AG04449 (cell line): ENCODE results near the gene CDK1.
"Not testable (repeated sequence)": the region's sequence is repeated elsewhere in the genome, so short reads cannot be mapped to it uniquely, and the experiment has no call there.

Experiments used
- CTCF ChIA-PET: fragments of 350-600 bp; formaldehyde crosslinking; extraction: SDS; loops from one replicate; lab custom pipeline; 2021; ENCODE audit warnings: antibody characterized with exemption; lab: Yijun Ruan, JAX
- POLR2A ChIA-PET: fragments of 400-600, 350-600 bp; formaldehyde crosslinking; extraction: SDS; loops from one replicate; lab custom pipeline; 2020; ENCODE audit warnings: antibody characterized with exemption, inconsistent platforms; lab: Yijun Ruan, JAX
- DNase-seq: peaks from one replicate; pipeline ENCODE4 v3.0.0-alpha.2; 2010; ENCODE audit warnings: low read depth, low spot score
- H3K4me3 ChIP-seq: 2 replicates; pipeline ENCODE4 v1.5.1; 2011; ENCODE audit warnings: low read depth, mild to moderate bottlenecking, control low read depth, low read length
- CTCF ChIP-seq: IDR thresholded peaks from one replicate; pipeline ENCODE4 v1.5.1; 2011; ENCODE audit warnings: mild to moderate bottlenecking, moderate library complexity, low read length, control low read depth, inconsistent platforms; ENCODE audit not compliant: insufficient read depth; ENCODE audit errors: missing control alignments

Gene CDK1

GRCh38 chr10:60828489-60828852 is 50.2 kb downstream of the CDK1 start:
- no peak for TF ChIP-seq CTCF
- POLR2A ChIA-PET, result no interaction called here
- no peak for DNase-seq
- no peak overlapping the region for H3K4me3 ChIP-seq
- CTCF ChIA-PET, result interaction anchor here (0.9 to 4.2 kb wide), 3 partner anchors 9 to 49 kb away, joined by 3 to 19 read pairs (median 3); no protein-coding TSS in a partner anchor

- POLR2A ChIA-PET, H3K4me3 ChIP-seq, DNase-seq: not testable (repeated sequence)
- CTCF ChIA-PET, result interaction anchor here (1.4 kb wide), 1 partner anchor 9 kb away, joined by 3 read pairs; no protein-coding TSS in a partner anchor
These were observed 53.9 kb downstream of the CDK1 start for GRCh38 chr10:60832136-60832535.

- TF ChIP-seq CTCF, result no peak
- CTCF ChIA-PET, result interaction anchor here (1.0 to 1.1 kb wide), 2 partner anchors 10 to 14 kb away, joined by 3 to 4 read pairs; no protein-coding TSS in a partner anchor
- POLR2A ChIA-PET, result no interaction called here
These were observed 56.1 kb downstream of the CDK1 start for GRCh38 chr10:60834401-60834800.

GRCh38 chr10:60835049-60835448 is 56.8 kb downstream of the CDK1 start:
- POLR2A ChIA-PET, result no interaction called here
- TF ChIP-seq CTCF, result no peak
- H3K4me3 ChIP-seq, result no peak overlapping the region
- CTCF ChIA-PET, result interaction anchor here (1.0 kb wide), 1 partner anchor 15 kb away, joined by 3 read pairs; no protein-coding TSS in a partner anchor
- no peak for DNase-seq

More at GRCh38 chr10:60834401-60834800, 56.1 kb downstream of the CDK1 start:
- H3K4me3 ChIP-seq, result no peak overlapping the region
- DNase-seq, result no peak

GRCh38 chr10:60841227-60841626 is 62.9 kb downstream of the CDK1 start:
- POLR2A ChIA-PET, result not testable (repeated sequence)
- CTCF ChIA-PET, result interaction anchor here (1.1 kb wide), 1 partner anchor 9 kb away, joined by 3 read pairs; no protein-coding TSS in a partner anchor

GRCh38 chr10:60842694-60843093 is 64.4 kb downstream of the CDK1 start:
- no peak for DNase-seq
- TF ChIP-seq CTCF, result no peak
- no peak overlapping the region for H3K4me3 ChIP-seq
- ChIA-PET CTCF (no interaction called here), POLR2A (no interaction called here)

More at GRCh38 chr10:60841227-60841626, 62.9 kb downstream of the CDK1 start:
- not testable (repeated sequence) for H3K4me3 ChIP-seq, DNase-seq
